Adrenal gland (tissue), 12 donors: ENCODE data around the gene ZNF438. TPM values are rescaled to one million over a fixed set of nuclear protein-coding genes. Genes with fewer than 3 reads are reported as not detected.

Source experiments
- DNase-seq, 7 donors: peaks; one replicate each; pipeline ENCODE4 v3.0.0-alpha.2; 2019 to 2020
- H3K27ac ChIP-seq, 5 donors: fragments of 200-600 bp; sonication (generic) in 4 of 5; 1 replicate in 3 of 5; 2 replicates in 2 of 5; pipeline versions ENCODE4 v1.5.1 to v1.8.0; 2016 to 2020; ENCODE audit warnings: mild to moderate bottlenecking in 1 of 5
- H3K27me3 ChIP-seq: fragments of 200-600 bp; 2 replicates; pipeline ENCODE4 v1.8.0; 2021
- H3K36me3 ChIP-seq, 2 donors: fragments of 200-600 bp; replicated peaks in 1 of 2; 1 replicate in 1 of 2; 2 replicates in 1 of 2; pipeline versions ENCODE4 v1.5.1 to v1.8.0; 2018 to 2022
- H3K4me1 ChIP-seq, 2 donors: fragments of 200-600 bp; replicated peaks in 1 of 2; 1 replicate in 1 of 2; 2 replicates in 1 of 2; pipeline versions ENCODE4 v1.5.1 to v1.8.0; 2018 to 2021
- H3K4me3 ChIP-seq, 4 donors: fragments of 200-600 bp; sonication (generic) in 3 of 4; one replicate each; pipeline ENCODE4 v1.5.1; 2016 to 2018
- H3K9me3 ChIP-seq, 3 donors: fragments of 200-600 bp; sonication (generic) in 1 of 3; replicated peaks in 1 of 3; 1 replicate in 2 of 3; 2 replicates in 1 of 3; pipeline versions ENCODE4 v1.5.1 to v1.8.0; 2016 to 2021
- POLR2A ChIP-seq, 2 donors: fragments of 450-650 bp; IDR thresholded peaks; one replicate each; pipeline ENCODE4 v1.6.1; 2017; ENCODE audit warnings: antibody characterized with exemption in 2 of 2, mild to moderate bottlenecking in 2 of 2, moderate library complexity in 1 of 2
- WGBS, 4 donors: extraction: QIAGEN DNeasy Blood & Tissue Kit in 2 of 4; methylation state at CpG; one replicate each; pipeline versions ENCODE4 v1.1.5 to v1.1.7; 2013 to 2017; 5-methylcytosine and 5-hydroxymethylcytosine counted together
- intact Hi-C, 2 donors: fragments of 100-400 bp; cut with DNase I; formaldehyde crosslinking; loops; one replicate each; pipeline versions ENCODE4 v1.14.1 to v1.15.0; 2022 to 2023
- polyA plus RNA-seq, 3 donors: library from polyadenylated mRNA; stranded (reverse); fragments of 200-250 nt in 2 of 3; fragments of 350-450 nt in 1 of 3; fragmentation: Illumina TruSeq in 1 of 3; extraction: RNeasy Lipid Tissue Mini Kit (QIAGEN cat#74804) in 1 of 3; gene quantifications; one replicate each; pipeline ENCODE4 v1.2.3, GENCODE V29; 2013 to 2014
- total RNA-seq, 9 donors: library from RNA; depleted of rRNA in 4 of 9; stranded (reverse); fragments of >200 nt in 4 of 9; fragments of 120-200 nt in 1 of 9; fragmentation: NEBNext Ultra II Directional in 1 of 9; extraction: Animal tissue kit (Norgen Biotek cat#: 25700) in 1 of 9; gene quantifications; one replicate each; pipeline versions ENCODE4 v1.1.0 to v1.2.4, GENCODE V29; 2013 to 2023
- TF ChIP-seq, protein P1 (sequence below), 6 experiments: fragments of 450-650 bp in 4 of 6; fragments of 200-600 bp in 2 of 6; sonication (generic) in 1 of 6; IDR thresholded peaks; 1 replicate in 5 of 6; 2 replicates in 1 of 6; pipeline versions ENCODE4 v1.5.1 to v1.8.0; 2016 to 2021; ENCODE audit warnings: antibody characterized with exemption in 6 of 6, mild to moderate bottlenecking in 2 of 6, moderate library complexity in 1 of 6
- donor health status: healthy with polysubstance abuse.
- donor health status: Bipolar disorder and iron deficiency.
- donor health status: DM: yes; HTN: yes; CAD: no.
- donor health status: DM: no; HTN: no; CAD: no.
- donor health status: DM: no; HTN: no; CAD: no.
- donor health status: DM: yes; HTN: yes; CAD: no.

The ZNF438 gene
- total and polyA plus RNA-seq, 12 donors, result 3.4 to 15.5 (median 5.7) TPM

GRCh38 chr10:31074722-31075086 is 43.0 kb upstream of the ZNF438 start:
- no peak for DNase-seq
- no peak overlapping the region for H3K27ac ChIP-seq
- H3K27me3 ChIP-seq, result no peaks in the 10 kb centered on the region
- intact Hi-C loops, result no loop called here
- H3K36me3 ChIP-seq, result no peaks in the 10 kb centered on the region
- H3K4me3 ChIP-seq, result no peak overlapping the region
- 71 to 90% (median 82%) methylated on average over 5 of the region's 5 CpGs for WGBS, 4 donors
- no peaks in the 10 kb centered on the region for H3K4me1 ChIP-seq
- TF ChIP-seq, protein P1, sequence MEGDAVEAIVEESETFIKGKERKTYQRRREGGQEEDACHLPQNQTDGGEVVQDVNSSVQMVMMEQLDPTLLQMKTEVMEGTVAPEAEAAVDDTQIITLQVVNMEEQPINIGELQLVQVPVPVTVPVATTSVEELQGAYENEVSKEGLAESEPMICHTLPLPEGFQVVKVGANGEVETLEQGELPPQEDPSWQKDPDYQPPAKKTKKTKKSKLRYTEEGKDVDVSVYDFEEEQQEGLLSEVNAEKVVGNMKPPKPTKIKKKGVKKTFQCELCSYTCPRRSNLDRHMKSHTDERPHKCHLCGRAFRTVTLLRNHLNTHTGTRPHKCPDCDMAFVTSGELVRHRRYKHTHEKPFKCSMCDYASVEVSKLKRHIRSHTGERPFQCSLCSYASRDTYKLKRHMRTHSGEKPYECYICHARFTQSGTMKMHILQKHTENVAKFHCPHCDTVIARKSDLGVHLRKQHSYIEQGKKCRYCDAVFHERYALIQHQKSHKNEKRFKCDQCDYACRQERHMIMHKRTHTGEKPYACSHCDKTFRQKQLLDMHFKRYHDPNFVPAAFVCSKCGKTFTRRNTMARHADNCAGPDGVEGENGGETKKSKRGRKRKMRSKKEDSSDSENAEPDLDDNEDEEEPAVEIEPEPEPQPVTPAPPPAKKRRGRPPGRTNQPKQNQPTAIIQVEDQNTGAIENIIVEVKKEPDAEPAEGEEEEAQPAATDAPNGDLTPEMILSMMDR (IDR thresholded peaks at IDR 0.05), result no peak
- no peak for TF ChIP-seq POLR2A (IDR thresholded peaks at IDR 0.05)
- no peaks in the 10 kb centered on the region for H3K9me3 ChIP-seq

DNA sequence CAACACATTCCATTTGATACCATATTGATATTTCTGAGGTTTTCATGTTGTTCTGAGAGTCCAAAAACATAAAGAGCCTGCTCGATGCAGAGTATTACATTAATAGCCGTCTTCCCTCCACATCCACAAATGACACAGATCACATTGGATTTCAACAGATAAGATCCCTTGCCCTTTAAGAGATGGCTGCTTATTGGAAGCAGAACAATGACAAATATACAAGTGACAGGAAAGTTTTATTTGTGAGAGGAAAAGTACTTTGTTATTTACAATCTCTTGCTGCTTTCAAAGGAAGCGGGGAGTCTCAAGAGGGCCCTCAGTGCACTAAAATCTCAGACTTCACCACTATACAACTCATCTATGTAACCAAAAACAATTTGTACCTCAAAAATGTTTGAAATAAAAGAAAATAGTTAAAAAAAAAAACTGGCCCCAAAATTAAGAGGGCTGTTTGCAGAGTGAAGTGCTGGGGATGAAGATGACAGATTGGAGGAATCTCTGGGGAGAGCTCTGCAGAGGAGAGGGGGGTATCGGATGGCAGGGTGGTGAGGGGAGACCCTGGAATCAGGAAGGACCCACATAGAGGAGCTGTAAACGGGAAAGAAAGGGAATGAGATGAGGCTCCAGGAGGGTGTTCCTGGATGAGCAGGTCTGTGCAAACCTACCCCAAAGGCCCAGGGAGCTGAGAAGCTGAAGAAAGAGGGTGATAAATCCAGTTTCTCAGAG is 42.5 kb upstream of the ZNF438 start:
- Histone ChIP-seq H3K9me3 (no peaks in the 10 kb centered on the region), H3K4me3 (no peak overlapping the region), H3K36me3 (no peaks in the 10 kb centered on the region), H3K27ac (no peak overlapping the region), H3K4me1 (no peaks in the 10 kb centered on the region), H3K27me3 (no peaks in the 10 kb centered on the region)
- WGBS, 4 donors, result 57 to 67% (median 60%) methylated on average over 5 of the region's 5 CpGs
- intact Hi-C loops, result no loop called here
- no peak for DNase-seq
- TF ChIP-seq, protein P1 (IDR thresholded peaks at IDR 0.05), result no peak
- no peak for TF ChIP-seq POLR2A (IDR thresholded peaks at IDR 0.05)

DNA sequence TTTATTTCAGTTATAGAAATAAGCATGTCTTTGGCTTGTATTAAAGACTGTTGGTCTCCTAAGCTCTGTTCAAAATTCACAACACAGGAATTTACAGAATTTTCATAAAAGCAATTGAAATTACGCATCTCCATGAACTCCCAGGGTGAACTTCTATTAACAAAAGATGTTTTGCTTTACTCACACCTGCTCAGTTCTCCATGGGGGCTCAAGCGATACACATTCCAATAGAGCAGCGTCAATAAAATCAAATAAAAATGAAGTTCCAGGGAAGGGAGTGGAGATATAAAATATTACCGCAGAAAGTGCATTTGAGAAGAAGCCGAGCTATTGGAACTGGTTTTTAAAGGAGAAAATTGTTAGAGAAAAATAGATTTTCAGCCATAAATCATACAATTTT is 41.5 kb upstream of the ZNF438 start:
- H3K27ac ChIP-seq, result no peak overlapping the region
- H3K4me1 ChIP-seq, result no peaks in the 10 kb centered on the region
- intact Hi-C loops, result no loop called here
- H3K9me3 ChIP-seq, result no peaks in the 10 kb centered on the region
- TF ChIP-seq POLR2A (IDR thresholded peaks at IDR 0.05), result no peak
- TF ChIP-seq, protein P1 (IDR thresholded peaks at IDR 0.05), result no peak
- no peaks in the 10 kb centered on the region for H3K36me3 ChIP-seq
- no peak for DNase-seq
- H3K4me3 ChIP-seq, result no peak overlapping the region
- 78 to 93% (median 89%) methylated on average over 5 of the region's 5 CpGs for WGBS, 4 donors
- no peaks in the 10 kb centered on the region for H3K27me3 ChIP-seq

- TF ChIP-seq, protein P1 (IDR thresholded peaks at IDR 0.05), result no peak
- TF ChIP-seq POLR2A (IDR thresholded peaks at IDR 0.05), result no peak
- intact Hi-C loops, result no loop called here
- WGBS, 4 donors, result 70 to 76% (median 73%) methylated on average over 2 of the region's 2 CpGs
These were observed 40.8 kb upstream of the ZNF438 start for GRCh38 chr10:31072451-31072850.

More at GRCh38 chr10:31072451-31072850, 40.8 kb upstream of the ZNF438 start:
- Histone ChIP-seq H3K9me3 (no peaks in the 10 kb centered on the region), H3K36me3 (no peaks in the 10 kb centered on the region), H3K4me1 (no peaks in the 10 kb centered on the region), H3K27me3 (no peaks in the 10 kb centered on the region), H3K4me3 (no peak overlapping the region), H3K27ac (no peak overlapping the region)
- no peak for DNase-seq
